ENCODE data around the gene ATP2B3. TPM values are rescaled to one million over a fixed set of nuclear protein-coding genes. Genes with fewer than 3 reads are reported as not detected.

ATP2B3 gene
- total and polyA plus RNA-seq, 9 of the 15 experiments (the other 6 are each of a cell fraction or from before 2014, with no cell fraction given), result 0.04 TPM; not detected in 8

GRCh38 chrX:153505361-153505760 is 12.1 kb upstream of the ATP2B3 start:
- Histone ChIP-seq H3K36me3 (ENCODE audit: control insufficient read depth, insufficient read depth, low read length) (no peaks in the 10 kb centered on the region), H2AFZ (ENCODE audit: low read depth, low read length) (no peak overlapping the region), H3K9me1 (ENCODE audit: control insufficient read depth, insufficient read depth, low read length) (no peaks in the 10 kb centered on the region), H3K4me2 (ENCODE audit: insufficient read depth, low read length) (no peak overlapping the region), H4K20me1 (replicated peaks; ENCODE audit: control insufficient read depth, insufficient read depth, low read length) (no peaks in the 10 kb centered on the region), H3K9me3 (replicated peaks; ENCODE audit: control insufficient read depth, insufficient read depth, low read depth, low read length) (no peaks in the 10 kb centered on the region), H3K27me3 (ENCODE audit: control insufficient read depth in 2 of 2, insufficient read depth in 2 of 2, low read length in 2 of 2) (peaks cover 0 to 21% of the 10 kb centered on the region in 2 experiments; a peak in 2 of 5 replicates), H3K4me3 (no peak overlapping the region), H3K79me2 (ENCODE audit: control insufficient read depth, insufficient read depth, low read length) (no peaks in the 10 kb centered on the region), H3K4me1 (replicated peaks in 1 of 2; ENCODE audit: control insufficient read depth in 2 of 2, insufficient read depth in 2 of 2, low read length in 2 of 2) (peaks cover 0 to 33% of the 10 kb centered on the region in 2 experiments; a peak in 3 of 5 replicates), H3K27ac (ENCODE audit: extremely low read depth, low read depth, low read length) (no peak overlapping the region), H3K9ac (ENCODE audit: insufficient read depth in 1 of 2, low read depth in 2 of 2, low read length in 2 of 2) (no peak overlapping the region; a peak in 1 of 4 replicates)
- no TSS peak for BruUV-seq (replicated peaks)
- no peak for DNase-seq (ENCODE audit: extremely low read depth in 1 of 4, low spot score in 3 of 4)
- 55% methylated on average over 9 of the region's 18 CpGs for WGBS (ENCODE audit: insufficient coverage, low coverage, missing lambda C conversion rate)
- TF ChIP-seq KLF6 (CRISPR knock-in tag; IDR thresholded peaks at IDR 0.05; ENCODE audit: borderline replicate concordance) (no peak), ZNF707 (CRISPR knock-in tag; conservative IDR thresholded peaks at IDR 0.05) (no peak), SETDB1 (IDR thresholded peaks at IDR 0.05; ENCODE audit: low read length) (no peak), ZNF121 (CRISPR knock-in tag; conservative IDR thresholded peaks at IDR 0.05) (no peak)
- TF ChIP-seq, protein P1, sequence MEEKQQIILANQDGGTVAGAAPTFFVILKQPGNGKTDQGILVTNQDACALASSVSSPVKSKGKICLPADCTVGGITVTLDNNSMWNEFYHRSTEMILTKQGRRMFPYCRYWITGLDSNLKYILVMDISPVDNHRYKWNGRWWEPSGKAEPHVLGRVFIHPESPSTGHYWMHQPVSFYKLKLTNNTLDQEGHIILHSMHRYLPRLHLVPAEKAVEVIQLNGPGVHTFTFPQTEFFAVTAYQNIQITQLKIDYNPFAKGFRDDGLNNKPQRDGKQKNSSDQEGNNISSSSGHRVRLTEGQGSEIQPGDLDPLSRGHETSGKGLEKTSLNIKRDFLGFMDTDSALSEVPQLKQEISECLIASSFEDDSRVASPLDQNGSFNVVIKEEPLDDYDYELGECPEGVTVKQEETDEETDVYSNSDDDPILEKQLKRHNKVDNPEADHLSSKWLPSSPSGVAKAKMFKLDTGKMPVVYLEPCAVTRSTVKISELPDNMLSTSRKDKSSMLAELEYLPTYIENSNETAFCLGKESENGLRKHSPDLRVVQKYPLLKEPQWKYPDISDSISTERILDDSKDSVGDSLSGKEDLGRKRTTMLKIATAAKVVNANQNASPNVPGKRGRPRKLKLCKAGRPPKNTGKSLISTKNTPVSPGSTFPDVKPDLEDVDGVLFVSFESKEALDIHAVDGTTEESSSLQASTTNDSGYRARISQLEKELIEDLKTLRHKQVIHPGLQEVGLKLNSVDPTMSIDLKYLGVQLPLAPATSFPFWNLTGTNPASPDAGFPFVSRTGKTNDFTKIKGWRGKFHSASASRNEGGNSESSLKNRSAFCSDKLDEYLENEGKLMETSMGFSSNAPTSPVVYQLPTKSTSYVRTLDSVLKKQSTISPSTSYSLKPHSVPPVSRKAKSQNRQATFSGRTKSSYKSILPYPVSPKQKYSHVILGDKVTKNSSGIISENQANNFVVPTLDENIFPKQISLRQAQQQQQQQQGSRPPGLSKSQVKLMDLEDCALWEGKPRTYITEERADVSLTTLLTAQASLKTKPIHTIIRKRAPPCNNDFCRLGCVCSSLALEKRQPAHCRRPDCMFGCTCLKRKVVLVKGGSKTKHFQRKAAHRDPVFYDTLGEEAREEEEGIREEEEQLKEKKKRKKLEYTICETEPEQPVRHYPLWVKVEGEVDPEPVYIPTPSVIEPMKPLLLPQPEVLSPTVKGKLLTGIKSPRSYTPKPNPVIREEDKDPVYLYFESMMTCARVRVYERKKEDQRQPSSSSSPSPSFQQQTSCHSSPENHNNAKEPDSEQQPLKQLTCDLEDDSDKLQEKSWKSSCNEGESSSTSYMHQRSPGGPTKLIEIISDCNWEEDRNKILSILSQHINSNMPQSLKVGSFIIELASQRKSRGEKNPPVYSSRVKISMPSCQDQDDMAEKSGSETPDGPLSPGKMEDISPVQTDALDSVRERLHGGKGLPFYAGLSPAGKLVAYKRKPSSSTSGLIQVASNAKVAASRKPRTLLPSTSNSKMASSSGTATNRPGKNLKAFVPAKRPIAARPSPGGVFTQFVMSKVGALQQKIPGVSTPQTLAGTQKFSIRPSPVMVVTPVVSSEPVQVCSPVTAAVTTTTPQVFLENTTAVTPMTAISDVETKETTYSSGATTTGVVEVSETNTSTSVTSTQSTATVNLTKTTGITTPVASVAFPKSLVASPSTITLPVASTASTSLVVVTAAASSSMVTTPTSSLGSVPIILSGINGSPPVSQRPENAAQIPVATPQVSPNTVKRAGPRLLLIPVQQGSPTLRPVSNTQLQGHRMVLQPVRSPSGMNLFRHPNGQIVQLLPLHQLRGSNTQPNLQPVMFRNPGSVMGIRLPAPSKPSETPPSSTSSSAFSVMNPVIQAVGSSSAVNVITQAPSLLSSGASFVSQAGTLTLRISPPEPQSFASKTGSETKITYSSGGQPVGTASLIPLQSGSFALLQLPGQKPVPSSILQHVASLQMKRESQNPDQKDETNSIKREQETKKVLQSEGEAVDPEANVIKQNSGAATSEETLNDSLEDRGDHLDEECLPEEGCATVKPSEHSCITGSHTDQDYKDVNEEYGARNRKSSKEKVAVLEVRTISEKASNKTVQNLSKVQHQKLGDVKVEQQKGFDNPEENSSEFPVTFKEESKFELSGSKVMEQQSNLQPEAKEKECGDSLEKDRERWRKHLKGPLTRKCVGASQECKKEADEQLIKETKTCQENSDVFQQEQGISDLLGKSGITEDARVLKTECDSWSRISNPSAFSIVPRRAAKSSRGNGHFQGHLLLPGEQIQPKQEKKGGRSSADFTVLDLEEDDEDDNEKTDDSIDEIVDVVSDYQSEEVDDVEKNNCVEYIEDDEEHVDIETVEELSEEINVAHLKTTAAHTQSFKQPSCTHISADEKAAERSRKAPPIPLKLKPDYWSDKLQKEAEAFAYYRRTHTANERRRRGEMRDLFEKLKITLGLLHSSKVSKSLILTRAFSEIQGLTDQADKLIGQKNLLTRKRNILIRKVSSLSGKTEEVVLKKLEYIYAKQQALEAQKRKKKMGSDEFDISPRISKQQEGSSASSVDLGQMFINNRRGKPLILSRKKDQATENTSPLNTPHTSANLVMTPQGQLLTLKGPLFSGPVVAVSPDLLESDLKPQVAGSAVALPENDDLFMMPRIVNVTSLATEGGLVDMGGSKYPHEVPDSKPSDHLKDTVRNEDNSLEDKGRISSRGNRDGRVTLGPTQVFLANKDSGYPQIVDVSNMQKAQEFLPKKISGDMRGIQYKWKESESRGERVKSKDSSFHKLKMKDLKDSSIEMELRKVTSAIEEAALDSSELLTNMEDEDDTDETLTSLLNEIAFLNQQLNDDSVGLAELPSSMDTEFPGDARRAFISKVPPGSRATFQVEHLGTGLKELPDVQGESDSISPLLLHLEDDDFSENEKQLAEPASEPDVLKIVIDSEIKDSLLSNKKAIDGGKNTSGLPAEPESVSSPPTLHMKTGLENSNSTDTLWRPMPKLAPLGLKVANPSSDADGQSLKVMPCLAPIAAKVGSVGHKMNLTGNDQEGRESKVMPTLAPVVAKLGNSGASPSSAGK (IDR thresholded peaks at IDR 0.05), result no peak
- intact Hi-C loops (cut with micrococcal nuclease) (loop anchor here (5.0 kb wide), 1 partner anchor 33 kb away; the partner anchor contains the start of gene HAUS7), in situ Hi-C loops (cut with MboI) (no loop called here)
- POLR2A ChIA-PET, result interaction anchor here (0.5 kb wide), 1 partner anchor 557 kb away, joined by 3 read pairs; no protein-coding TSS in a partner anchor
- ATAC-seq, result no peak
- no peak for FAIRE-seq
- CTCF ChIA-PET (ENCODE audit: low intra/inter-chr PET ratio), result interaction anchor here (2.8 kb wide), 1 partner anchor 35 kb away, joined by 9 read pairs; the partner anchor contains the start of gene HAUS7

All from K562 (cell line).